ENCODE data around the gene GRK3. TPM values are rescaled to one million over a fixed set of nuclear protein-coding genes. Genes with fewer than 3 reads are reported as not detected.

The GRK3 gene
- total RNA-seq, 4 donors from 2014 or later, result 2.0 to 12.4 (median 3.6) TPM

DNA sequence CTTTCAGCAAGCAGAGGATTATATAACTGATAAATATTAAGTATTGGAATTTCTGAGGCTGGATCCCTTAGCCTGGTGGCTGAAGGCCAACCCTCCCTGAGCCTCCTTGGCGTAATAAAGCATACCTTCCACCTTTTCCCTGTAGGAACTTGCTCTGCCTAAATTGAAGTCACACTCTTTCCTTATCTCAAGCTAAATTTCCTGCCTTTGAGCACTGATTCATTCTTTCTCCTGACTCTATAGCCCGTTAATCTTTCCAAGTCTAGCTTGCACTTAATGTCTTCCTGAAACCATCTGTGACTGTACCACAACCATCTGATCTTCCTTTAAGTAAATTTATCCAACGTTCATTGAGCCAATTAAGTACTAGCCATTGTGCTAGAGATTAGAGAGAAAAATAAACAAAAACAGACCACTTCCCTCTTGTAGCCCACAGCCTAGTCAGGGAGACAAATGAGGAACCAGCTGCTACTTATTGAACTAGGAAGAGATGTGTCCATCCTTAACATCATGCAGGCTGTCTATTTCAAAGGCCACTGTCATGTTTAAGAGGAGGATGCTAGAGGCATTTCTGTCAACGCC is 62.9 kb downstream of the GRK3 start:
- Histone ChIP-seq H3K4me1 (peaks cover 0 to 5% (median 0%) of the 10 kb centered on the region in 4 donors), H3K9me3 (no peaks in the 10 kb centered on the region), H3K27me3 (no peaks in the 10 kb centered on the region), H3K36me3 (no peaks in the 10 kb centered on the region), H3K27ac (no peak overlapping the region), H3K4me3 (no peak overlapping the region)
- no peak for TF ChIP-seq POLR2A (IDR thresholded peaks at IDR 0.05)
- TF ChIP-seq, protein P1, sequence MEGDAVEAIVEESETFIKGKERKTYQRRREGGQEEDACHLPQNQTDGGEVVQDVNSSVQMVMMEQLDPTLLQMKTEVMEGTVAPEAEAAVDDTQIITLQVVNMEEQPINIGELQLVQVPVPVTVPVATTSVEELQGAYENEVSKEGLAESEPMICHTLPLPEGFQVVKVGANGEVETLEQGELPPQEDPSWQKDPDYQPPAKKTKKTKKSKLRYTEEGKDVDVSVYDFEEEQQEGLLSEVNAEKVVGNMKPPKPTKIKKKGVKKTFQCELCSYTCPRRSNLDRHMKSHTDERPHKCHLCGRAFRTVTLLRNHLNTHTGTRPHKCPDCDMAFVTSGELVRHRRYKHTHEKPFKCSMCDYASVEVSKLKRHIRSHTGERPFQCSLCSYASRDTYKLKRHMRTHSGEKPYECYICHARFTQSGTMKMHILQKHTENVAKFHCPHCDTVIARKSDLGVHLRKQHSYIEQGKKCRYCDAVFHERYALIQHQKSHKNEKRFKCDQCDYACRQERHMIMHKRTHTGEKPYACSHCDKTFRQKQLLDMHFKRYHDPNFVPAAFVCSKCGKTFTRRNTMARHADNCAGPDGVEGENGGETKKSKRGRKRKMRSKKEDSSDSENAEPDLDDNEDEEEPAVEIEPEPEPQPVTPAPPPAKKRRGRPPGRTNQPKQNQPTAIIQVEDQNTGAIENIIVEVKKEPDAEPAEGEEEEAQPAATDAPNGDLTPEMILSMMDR (IDR thresholded peaks at IDR 0.05), result no peak
- no peak for DNase-seq

DNA sequence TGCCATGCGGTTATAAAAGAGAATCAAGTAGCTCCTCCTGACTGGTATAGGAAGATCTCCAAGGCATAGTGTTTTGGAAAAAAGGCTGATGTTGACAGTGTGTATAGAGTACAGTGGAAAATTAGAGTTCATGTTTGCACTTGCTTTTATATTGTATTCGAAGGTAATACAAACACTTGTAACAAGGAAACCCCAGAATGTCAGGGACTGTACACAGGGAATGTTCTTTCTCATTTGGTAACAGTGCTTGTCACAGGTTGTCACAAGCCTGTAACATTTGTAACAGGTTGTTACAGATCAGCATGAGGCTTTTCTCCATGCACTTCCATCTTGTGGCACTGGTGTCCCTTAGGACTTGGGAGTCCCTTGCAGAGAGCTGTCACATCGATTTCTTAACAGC is 64.0 kb downstream of the GRK3 start:
- DNase-seq, result no peak
- Histone ChIP-seq H3K9me3 (no peaks in the 10 kb centered on the region), H3K36me3 (no peaks in the 10 kb centered on the region), H3K4me3 (no peak overlapping the region), H3K27ac (no peak overlapping the region), H3K27me3 (no peaks in the 10 kb centered on the region), H3K4me1 (peaks cover 0 to 5% (median 0%) of the 10 kb centered on the region in 4 donors)
- TF ChIP-seq, protein P1 (IDR thresholded peaks at IDR 0.05), result no peak
- no peak for TF ChIP-seq POLR2A (IDR thresholded peaks at IDR 0.05)

DNA sequence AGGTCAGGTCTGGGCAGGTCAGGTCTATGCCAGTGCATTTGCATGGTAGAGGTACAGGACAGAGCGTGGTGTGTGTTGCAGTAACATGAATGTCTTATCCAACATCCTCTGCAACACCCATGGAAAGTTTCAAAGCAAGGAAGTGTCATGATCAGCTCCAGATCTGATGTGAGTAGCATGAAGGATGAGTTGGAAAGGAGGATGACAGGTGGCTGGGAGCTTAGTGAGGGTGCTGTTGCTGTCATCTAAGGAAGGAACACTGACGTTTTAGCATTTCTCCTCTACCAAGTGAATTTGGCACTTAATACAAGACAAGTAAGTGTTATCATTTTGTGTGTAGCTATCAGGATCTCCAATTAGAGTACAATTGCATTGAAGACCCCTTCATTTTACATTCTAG is 65.1 kb downstream of the GRK3 start:
- H3K27me3 ChIP-seq, result no peaks in the 10 kb centered on the region
- TF ChIP-seq, protein P1 (IDR thresholded peaks at IDR 0.05), result no peak
- peaks cover 0 to 5% (median 0%) of the 10 kb centered on the region in 4 donors for H3K4me1 ChIP-seq
- no peak overlapping the region for H3K27ac ChIP-seq
- H3K36me3 ChIP-seq, result no peaks in the 10 kb centered on the region
- H3K4me3 ChIP-seq, result no peak overlapping the region
- H3K9me3 ChIP-seq, result no peaks in the 10 kb centered on the region
- no peak for DNase-seq

DNA sequence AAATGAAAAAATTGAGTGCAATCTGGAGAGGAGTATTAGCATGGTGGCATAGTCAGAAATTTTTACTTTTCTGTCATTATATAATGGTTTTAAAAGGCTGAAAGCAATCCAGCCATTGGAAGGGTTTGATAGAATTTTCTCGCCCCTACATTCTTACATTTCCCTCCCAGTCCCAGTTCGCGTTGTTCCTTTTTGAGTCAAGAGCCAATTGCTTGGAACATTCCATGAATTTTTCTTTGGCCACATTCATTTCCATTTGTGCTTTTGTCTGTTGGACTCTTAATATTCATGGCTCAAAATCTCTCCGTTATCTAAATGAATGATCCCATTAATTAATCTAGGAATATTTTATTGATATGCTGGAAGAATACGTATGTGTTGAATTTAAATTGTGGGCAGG is 66.0 kb downstream of the GRK3 start:
- Histone ChIP-seq H3K27me3 (no peaks in the 10 kb centered on the region), H3K4me1 (peaks cover 0 to 5% (median 0%) of the 10 kb centered on the region in 4 donors), H3K4me3 (no peak overlapping the region), H3K27ac (no peak overlapping the region), H3K9me3 (no peaks in the 10 kb centered on the region), H3K36me3 (no peaks in the 10 kb centered on the region)
- TF ChIP-seq POLR2A (IDR thresholded peaks at IDR 0.05), result no peak
- TF ChIP-seq, protein P1 (IDR thresholded peaks at IDR 0.05), result no peak
- no peak for DNase-seq

DNA sequence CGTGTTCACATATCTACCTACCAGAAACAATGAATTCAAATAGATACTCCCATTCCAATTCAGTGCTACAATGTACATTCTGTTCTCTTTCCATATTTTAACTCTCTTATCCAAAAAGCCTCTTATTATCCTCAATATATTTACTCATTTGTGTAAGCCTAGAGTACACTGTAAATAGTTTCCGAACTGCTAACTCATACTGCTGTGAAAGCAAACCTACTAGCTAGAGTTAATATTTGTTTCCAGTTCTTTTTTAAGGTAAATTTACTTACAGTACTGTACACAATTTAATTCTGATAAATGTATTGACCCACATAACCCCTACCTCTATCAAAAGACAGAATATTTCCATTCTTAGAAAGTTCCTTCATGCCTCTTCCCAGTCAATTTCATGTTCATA is 71.8 kb downstream of the GRK3 start:
- H3K9me3 ChIP-seq, result no peaks in the 10 kb centered on the region
- DNase-seq, result no peak
- H3K27ac ChIP-seq, result no peak overlapping the region
- H3K4me1 ChIP-seq, result no peaks in the 10 kb centered on the region
- TF ChIP-seq, protein P1 (IDR thresholded peaks at IDR 0.05), result no peak
- TF ChIP-seq POLR2A (IDR thresholded peaks at IDR 0.05), result no peak
- H3K27me3 ChIP-seq, result no peaks in the 10 kb centered on the region
- H3K4me3 ChIP-seq, result no peak overlapping the region
- H3K36me3 ChIP-seq, result no peaks in the 10 kb centered on the region

DNA sequence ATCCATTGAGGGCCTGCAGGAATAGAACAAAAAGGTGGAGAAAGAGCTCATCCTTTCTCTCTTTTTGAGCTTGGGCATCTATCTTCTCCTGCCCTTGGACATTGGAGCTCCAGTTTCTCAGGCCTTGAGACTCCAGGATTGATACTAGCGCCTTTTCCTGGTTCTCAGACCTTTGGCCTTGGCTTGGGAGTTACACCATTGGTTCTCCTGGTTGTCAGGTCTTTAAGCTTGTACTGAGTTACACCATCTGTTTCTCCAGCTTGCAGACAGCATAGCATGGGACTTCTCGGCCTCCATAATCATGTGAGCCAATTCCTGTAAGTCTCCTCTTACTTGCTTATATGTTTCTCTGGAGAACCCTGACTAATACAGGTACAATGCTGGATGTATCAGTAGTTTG is 72.6 kb downstream of the GRK3 start:
- Histone ChIP-seq H3K27ac (no peak overlapping the region), H3K4me3 (no peak overlapping the region), H3K9me3 (no peaks in the 10 kb centered on the region), H3K27me3 (no peaks in the 10 kb centered on the region), H3K36me3 (no peaks in the 10 kb centered on the region), H3K4me1 (no peaks in the 10 kb centered on the region)
- no peak for TF ChIP-seq POLR2A (IDR thresholded peaks at IDR 0.05)
- TF ChIP-seq, protein P1 (IDR thresholded peaks at IDR 0.05), result no peak
- no peak for DNase-seq

Data from Peyer's patch (tissue), 4 donors.